ENCODE measurements around the gene MT3.

DNA sequence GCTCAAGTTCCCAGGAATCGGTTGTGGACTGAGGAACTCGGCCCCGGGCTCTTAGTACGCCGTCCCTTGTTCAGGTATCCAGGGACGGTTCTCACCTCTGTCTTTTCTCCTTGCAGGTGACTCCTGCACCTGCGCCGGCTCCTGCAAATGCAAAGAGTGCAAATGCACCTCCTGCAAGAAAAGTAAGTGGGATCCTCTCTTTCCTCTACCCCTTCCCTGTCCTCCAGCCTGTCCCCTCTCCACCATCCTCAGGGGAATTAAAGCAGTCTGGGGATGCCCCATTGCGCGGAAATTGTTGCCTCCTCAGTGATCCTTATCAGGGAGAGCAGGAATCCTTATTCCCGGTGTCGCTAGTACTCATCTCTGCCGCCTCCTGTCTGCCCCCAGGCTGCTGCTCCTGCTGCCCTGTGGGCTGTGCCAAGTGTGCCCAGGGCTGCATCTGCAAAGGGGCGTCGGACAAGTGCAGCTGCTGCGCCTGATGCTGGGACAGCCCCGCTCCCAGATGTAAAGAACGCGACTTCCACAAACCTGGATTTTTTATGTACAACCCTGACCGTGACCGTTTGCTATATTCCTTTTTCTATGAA lies 19.6 kb downstream of the MT3 start:
- TF ChIP-seq, protein P1, sequence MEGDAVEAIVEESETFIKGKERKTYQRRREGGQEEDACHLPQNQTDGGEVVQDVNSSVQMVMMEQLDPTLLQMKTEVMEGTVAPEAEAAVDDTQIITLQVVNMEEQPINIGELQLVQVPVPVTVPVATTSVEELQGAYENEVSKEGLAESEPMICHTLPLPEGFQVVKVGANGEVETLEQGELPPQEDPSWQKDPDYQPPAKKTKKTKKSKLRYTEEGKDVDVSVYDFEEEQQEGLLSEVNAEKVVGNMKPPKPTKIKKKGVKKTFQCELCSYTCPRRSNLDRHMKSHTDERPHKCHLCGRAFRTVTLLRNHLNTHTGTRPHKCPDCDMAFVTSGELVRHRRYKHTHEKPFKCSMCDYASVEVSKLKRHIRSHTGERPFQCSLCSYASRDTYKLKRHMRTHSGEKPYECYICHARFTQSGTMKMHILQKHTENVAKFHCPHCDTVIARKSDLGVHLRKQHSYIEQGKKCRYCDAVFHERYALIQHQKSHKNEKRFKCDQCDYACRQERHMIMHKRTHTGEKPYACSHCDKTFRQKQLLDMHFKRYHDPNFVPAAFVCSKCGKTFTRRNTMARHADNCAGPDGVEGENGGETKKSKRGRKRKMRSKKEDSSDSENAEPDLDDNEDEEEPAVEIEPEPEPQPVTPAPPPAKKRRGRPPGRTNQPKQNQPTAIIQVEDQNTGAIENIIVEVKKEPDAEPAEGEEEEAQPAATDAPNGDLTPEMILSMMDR (conservative IDR thresholded peaks at IDR 0.05; ENCODE audit: low read length), result no peak; the same call in 1 of the 2 replicates
- no peak for TF ChIP-seq EZH2phosphoT487 (IDR thresholded peaks at IDR 0.05; ENCODE audit: borderline replicate concordance)
